HG03342 (cell line): ENCODE measurements around the gene DLGAP1.

Source experiments
- ATAC-seq: cut with Tn5 transposase; IDR thresholded peaks from one replicate; pipeline ENCODE4 v1.9.1; 2021; ENCODE audit warnings: mild to moderate bottlenecking, moderate library complexity; ENCODE audit not compliant: unreplicated experiment

DLGAP1 gene

GRCh38 chr18:3960142-3960541 is 495.0 kb downstream of the DLGAP1 start:
- no peak for ATAC-seq

- no peak for ATAC-seq
These were observed 503.1 kb downstream of the DLGAP1 start for GRCh38 chr18:3952031-3952430.

GRCh38 chr18:3950668-3951404 is 504.3 kb downstream of the DLGAP1 start:
- no peak for ATAC-seq

- ATAC-seq: no peak
These were observed 506.1 kb downstream of the DLGAP1 start for GRCh38 chr18:3948958-3949357.

GRCh38 chr18:3947383-3947782 is 507.7 kb downstream of the DLGAP1 start:
- no peak for ATAC-seq

- no peak for ATAC-seq
These were observed 519.8 kb downstream of the DLGAP1 start for GRCh38 chr18:3935305-3935704.

GRCh38 chr18:3932276-3932675 is 522.8 kb downstream of the DLGAP1 start:
- no peak for ATAC-seq

GRCh38 chr18:3931542-3932112 is 523.5 kb downstream of the DLGAP1 start:
- ATAC-seq: no peak

- no peak for ATAC-seq
These were observed 524.1 kb downstream of the DLGAP1 start for GRCh38 chr18:3931013-3931315.

GRCh38 chr18:3930126-3931012 is 524.7 kb downstream of the DLGAP1 start:
- ATAC-seq: no peak

GRCh38 chr18:3924455-3924854 is 530.7 kb downstream of the DLGAP1 start:
- ATAC-seq: no peak

GRCh38 chr18:3923750-3924149 is 531.4 kb downstream of the DLGAP1 start:
- ATAC-seq: no peak

GRCh38 chr18:3921826-3922225 is 533.3 kb downstream of the DLGAP1 start:
- ATAC-seq: no peak

- no peak for ATAC-seq
These were observed 534.3 kb downstream of the DLGAP1 start for GRCh38 chr18:3920832-3921231.

GRCh38 chr18:3919396-3920061 is 535.6 kb downstream of the DLGAP1 start:
- ATAC-seq: no peak

GRCh38 chr18:3916082-3916481 is 539.0 kb downstream of the DLGAP1 start:
- ATAC-seq: no peak

GRCh38 chr18:3914833-3915610 is 540.1 kb downstream of the DLGAP1 start:
- no peak for ATAC-seq

GRCh38 chr18:3914109-3914508 is 541.0 kb downstream of the DLGAP1 start:
- ATAC-seq: no peak

GRCh38 chr18:3912705-3913104 is 542.4 kb downstream of the DLGAP1 start:
- ATAC-seq: no peak

GRCh38 chr18:3911413-3911812 is 543.7 kb downstream of the DLGAP1 start:
- ATAC-seq: no peak

- ATAC-seq: no peak
These were observed 544.6 kb downstream of the DLGAP1 start for GRCh38 chr18:3910512-3910911.
